GM10248 (cell line): Measurements from ENCODE around the gene WDR5.

ENCODE experiments used
- CTCF ChIA-PET: fragments of 300-600 bp; sonication (Branson Sonifier 250); formaldehyde crosslinking; extraction: SDS; loops from one replicate; lab custom pipeline; 2021; ENCODE audit warnings: antibody characterized with exemption; lab: Yijun Ruan, JAX
- POLR2A ChIA-PET: fragments of 350-650 bp; sonication (Branson Sonifier 250); formaldehyde crosslinking; extraction: SDS; loops from one replicate; lab custom pipeline; 2020; ENCODE audit warnings: antibody characterized with exemption; lab: Yijun Ruan, JAX
- DNase-seq: peaks from one replicate; pipeline ENCODE4 v3.0.0; 2012; ENCODE audit errors: extremely low spot score
- CTCF ChIP-seq: IDR thresholded peaks from 2 replicates; pipeline ENCODE4 v1.5.1; 2012; ENCODE audit warnings: mild to moderate bottlenecking, low read depth; ENCODE audit errors: extremely low read depth, missing control alignments, control extremely low read depth

The WDR5 gene

GRCh38 chr9:134189145-134189469 lies 53.2 kb downstream of the WDR5 start:
- POLR2A ChIA-PET = no interaction called here
- CTCF ChIA-PET = no interaction called here
- no peak for DNase-seq
- no peak for TF ChIP-seq CTCF

GRCh38 chr9:134189470-134190231 lies 53.8 kb downstream of the WDR5 start:
- ChIA-PET CTCF (no interaction called here), POLR2A (no interaction called here)
- TF ChIP-seq CTCF = no peak
- DNase-seq = no peak

DNA sequence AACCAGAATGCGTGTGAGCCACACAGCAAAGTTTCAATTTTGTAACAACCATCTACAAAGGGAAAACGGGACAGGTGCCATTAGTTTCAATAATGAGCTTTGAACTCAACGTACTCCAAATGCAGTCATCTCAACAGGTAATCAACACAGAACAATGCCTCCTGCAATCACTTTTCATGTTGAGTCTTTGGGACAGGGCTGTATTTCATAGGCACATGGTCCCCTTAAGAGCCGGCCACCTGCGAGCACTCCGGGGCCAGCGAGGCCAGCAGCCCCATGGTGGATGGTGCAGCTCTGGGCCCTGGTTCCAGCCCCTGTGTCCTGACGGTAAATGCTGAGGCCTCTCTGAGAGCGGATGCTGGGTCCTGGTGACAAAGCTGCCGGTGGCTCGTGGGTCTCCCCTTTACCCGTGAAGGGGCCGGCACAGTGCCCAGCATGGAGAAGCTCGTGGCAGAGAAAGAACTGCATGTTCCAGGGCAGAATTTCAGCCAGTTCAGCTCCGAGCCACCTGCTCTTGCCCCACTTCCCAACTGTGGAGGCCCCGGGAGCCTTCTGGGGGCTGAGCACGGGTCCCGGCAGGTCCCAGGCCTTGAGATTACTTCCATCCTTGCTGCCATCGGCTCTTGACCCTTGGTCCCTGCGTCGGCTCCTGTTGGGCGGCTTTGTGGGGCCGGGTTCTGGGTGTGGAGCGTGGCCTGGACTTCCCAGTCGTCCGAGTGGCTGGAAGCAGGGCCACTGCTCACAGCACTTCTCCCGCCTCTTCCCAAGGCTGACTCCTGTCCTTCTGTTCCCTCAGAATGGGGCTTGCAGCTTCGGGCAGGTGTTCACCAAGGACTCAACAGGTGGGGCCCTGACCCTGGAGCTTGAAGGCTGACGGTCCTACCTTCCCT lies 54.6 kb downstream of the WDR5 start:
- ChIA-PET POLR2A (no interaction called here), CTCF (interaction anchor here (1.0 to 1.1 kb wide), 2 partner anchors 20 to 252 kb away, joined by 3 to 4 read pairs; no protein-coding TSS in a partner anchor)
- no peak for DNase-seq
- TF ChIP-seq CTCF = no peak

DNA sequence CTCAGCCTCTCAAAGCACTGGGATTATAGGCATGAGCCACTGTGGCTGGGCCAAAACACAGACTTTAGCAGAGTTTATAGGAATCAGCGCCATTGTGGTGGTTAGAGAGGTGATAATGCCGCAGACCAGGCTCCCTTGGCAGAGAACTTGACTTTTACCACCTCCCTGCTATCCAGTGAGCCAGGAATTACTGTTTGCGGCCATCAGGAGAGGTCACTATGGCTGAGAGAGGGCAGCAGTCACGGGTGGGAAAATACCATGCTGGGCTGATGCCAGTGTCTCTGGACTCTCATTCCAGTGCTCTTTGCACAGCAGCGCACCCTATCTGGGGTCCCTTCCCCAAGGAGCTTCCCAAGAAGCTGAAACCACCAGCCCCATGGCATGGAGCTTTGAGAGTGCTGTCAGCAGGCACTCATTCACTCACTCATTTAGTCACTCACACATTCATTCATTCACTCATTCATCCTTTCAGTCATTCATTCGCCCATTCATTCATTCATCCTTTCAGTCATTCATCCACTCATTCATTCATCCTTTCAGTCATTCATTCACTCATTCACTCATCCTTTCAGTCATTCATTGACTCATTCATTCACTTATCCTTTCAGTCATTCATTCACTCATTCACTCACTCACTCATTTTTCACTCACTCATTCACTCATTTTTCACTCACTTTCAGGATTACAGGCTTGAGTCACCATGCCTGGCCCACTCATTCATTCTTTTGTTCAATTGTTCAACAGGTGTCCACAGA lies 55.8 kb downstream of the WDR5 start:
- no peak for TF ChIP-seq CTCF
- ChIA-PET POLR2A (no interaction called here), CTCF (interaction anchor here (1.0 to 1.1 kb wide), 2 partner anchors 21 to 251 kb away, joined by 3 to 4 read pairs; no protein-coding TSS in a partner anchor)
- DNase-seq = no peak

DNA sequence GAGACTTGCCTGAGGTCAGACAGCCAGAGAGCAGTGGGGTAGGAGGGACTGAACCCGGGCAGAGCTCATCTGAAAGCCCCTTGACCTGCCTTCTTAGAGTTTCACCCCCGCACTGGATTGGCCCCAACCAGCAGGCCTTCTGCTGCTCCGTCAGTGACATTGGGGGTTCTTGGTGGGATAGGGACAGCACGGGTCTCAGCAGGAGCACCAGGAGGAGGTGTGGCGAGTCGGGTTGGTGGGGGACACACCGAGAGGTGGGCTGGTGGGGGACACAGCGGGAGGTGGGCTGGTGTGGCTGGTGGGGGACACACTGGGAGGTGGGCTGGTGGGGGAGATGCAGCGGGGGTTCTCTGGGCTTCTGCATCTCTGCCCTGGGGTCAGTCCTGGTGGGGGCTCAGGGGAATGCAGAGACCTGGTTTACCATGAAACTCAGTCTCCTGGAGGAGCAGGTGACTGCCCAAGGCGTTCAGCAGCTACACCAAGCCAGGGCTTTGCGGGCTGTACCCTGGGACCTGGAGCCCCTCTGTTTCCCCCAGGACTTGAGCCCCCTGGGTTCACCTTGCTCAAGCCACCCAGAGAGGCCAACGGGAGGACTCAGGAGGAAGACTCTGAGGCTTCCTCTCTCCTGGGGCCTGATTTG lies 56.5 kb downstream of the WDR5 start:
- CTCF ChIA-PET = no interaction called here
- TF ChIP-seq CTCF = no peak
- POLR2A ChIA-PET = no interaction called here
- no peak for DNase-seq
